Activated T-cell treated with anti-CD3 and anti-CD28 coated beads, Interleukin-2, amount 50 U/mL, for 4 hours (primary cell): Measurements from ENCODE around the gene KMT5C. TPM values are rescaled to one million over a fixed set of nuclear protein-coding genes. Genes with fewer than 3 reads are reported as not detected.
"Not testable (repeated sequence)": the region's sequence is repeated elsewhere in the genome, so short reads cannot be mapped to it uniquely, and the experiment has no call there.

Experiments
- ATAC-seq, 2 donors: fragments of 200-7000 bp; cut with Tn5 transposase; one replicate each; pipeline ENCODE4 v1.10.0; 2021
- DNase-seq: peaks from one replicate; pipeline ENCODE4 v3.0.0-alpha.2; 2020
- H3K27me3 Mint-ChIP-seq: one replicate; pipeline ENCODE4 v1.8.0; 2021; ENCODE audit warnings: low read depth, mixed read lengths
- H3K36me3 Mint-ChIP-seq: one replicate; pipeline ENCODE4 v1.8.0; 2022; ENCODE audit warnings: mixed read lengths; ENCODE audit not compliant: insufficient read depth
- H3K4me1 Mint-ChIP-seq: one replicate; pipeline ENCODE4 v1.8.0; 2021; ENCODE audit warnings: low read depth, mixed read lengths
- H3K4me3 Mint-ChIP-seq: one replicate; pipeline ENCODE4 v1.8.0; 2021; ENCODE audit warnings: mild to moderate bottlenecking, moderate library complexity, mixed read lengths
- H3K9me3 Mint-ChIP-seq: one replicate; pipeline ENCODE4 v1.8.0; 2021; ENCODE audit warnings: mixed read lengths
- total RNA-seq, 3 donors: library from RNA; stranded (reverse); gene quantifications; one replicate each; pipeline ENCODE4 v1.2.1, GENCODE V29; 2021

The KMT5C gene
- total RNA-seq, 3 donors from 2014 or later, result 8.1 to 9.2 (median 8.6) TPM

GRCh38 chr19:55310498-55310897 is 29.2 kb upstream of the KMT5C start:
- no peak for ATAC-seq
- no peaks in the 10 kb centered on the region for H3K4me1 Mint-ChIP-seq
- no peak overlapping the region for H3K4me3 Mint-ChIP-seq
- no peak for DNase-seq
- no peaks in the 10 kb centered on the region for H3K27me3 Mint-ChIP-seq
- no peaks in the 10 kb centered on the region for H3K9me3 Mint-ChIP-seq
- no peaks in the 10 kb centered on the region for H3K36me3 Mint-ChIP-seq

- Mint-ChIP-seq H3K27me3 (no peaks in the 10 kb centered on the region), H3K4me1 (no peaks in the 10 kb centered on the region), H3K4me3 (no peak overlapping the region), H3K9me3 (no peaks in the 10 kb centered on the region), H3K36me3 (no peaks in the 10 kb centered on the region)
- ATAC-seq (no peak), DNase-seq (no peak)
These were observed 28.3 kb upstream of the KMT5C start for GRCh38 chr19:55311397-55311796.

GRCh38 chr19:55311797-55312196 is 27.9 kb upstream of the KMT5C start:
- Mint-ChIP-seq H3K4me3 (no peak overlapping the region), H3K9me3 (no peaks in the 10 kb centered on the region), H3K36me3 (no peaks in the 10 kb centered on the region), H3K27me3 (no peaks in the 10 kb centered on the region), H3K4me1 (no peaks in the 10 kb centered on the region)
- ATAC-seq (no peak), DNase-seq (no peak)

- DNase-seq (no peak), ATAC-seq (no peak)
- no peaks in the 10 kb centered on the region for H3K4me1 Mint-ChIP-seq
- H3K27me3 Mint-ChIP-seq, result no peaks in the 10 kb centered on the region
- no peak overlapping the region for H3K4me3 Mint-ChIP-seq
- H3K36me3 Mint-ChIP-seq, result no peaks in the 10 kb centered on the region
- no peaks in the 10 kb centered on the region for H3K9me3 Mint-ChIP-seq
These were observed 26.8 kb upstream of the KMT5C start for GRCh38 chr19:55312621-55313512.

- no peak overlapping the region for H3K4me3 Mint-ChIP-seq
- H3K9me3 Mint-ChIP-seq, result no peaks in the 10 kb centered on the region
- H3K4me1 Mint-ChIP-seq, result no peaks in the 10 kb centered on the region
- no peaks in the 10 kb centered on the region for H3K27me3 Mint-ChIP-seq
- ATAC-seq, result no peak
- no peak for DNase-seq
- no peaks in the 10 kb centered on the region for H3K36me3 Mint-ChIP-seq
These were observed 25.3 kb upstream of the KMT5C start for GRCh38 chr19:55314396-55314795.

- no peak for ATAC-seq
- Mint-ChIP-seq H3K36me3 (no peaks in the 10 kb centered on the region), H3K27me3 (no peaks in the 10 kb centered on the region), H3K9me3 (no peaks in the 10 kb centered on the region), H3K4me3 (no peak overlapping the region), H3K4me1 (no peaks in the 10 kb centered on the region)
- DNase-seq, result no peak
These were observed 23.6 kb upstream of the KMT5C start for GRCh38 chr19:55315956-55316525.

- no peaks in the 10 kb centered on the region for H3K36me3 Mint-ChIP-seq
- no peak for DNase-seq
- ATAC-seq, result no peak
- H3K4me1 Mint-ChIP-seq, result no peaks in the 10 kb centered on the region
- H3K9me3 Mint-ChIP-seq, result no peaks in the 10 kb centered on the region
- H3K27me3 Mint-ChIP-seq, result peaks cover 4% of the 10 kb centered on the region
- H3K4me3 Mint-ChIP-seq, result no peak overlapping the region
These were observed 23.0 kb upstream of the KMT5C start for GRCh38 chr19:55316646-55317045.

- DNase-seq (no peak), ATAC-seq (no peak)
- Mint-ChIP-seq H3K27me3 (peaks cover 9% of the 10 kb centered on the region), H3K36me3 (no peaks in the 10 kb centered on the region), H3K9me3 (no peaks in the 10 kb centered on the region), H3K4me1 (no peaks in the 10 kb centered on the region), H3K4me3 (no peak overlapping the region)
These were observed 19.9 kb upstream of the KMT5C start for GRCh38 chr19:55319785-55320184.

GRCh38 chr19:55320844-55321419 is 18.7 kb upstream of the KMT5C start:
- H3K27me3 Mint-ChIP-seq, result peaks cover 9% of the 10 kb centered on the region
- no peaks in the 10 kb centered on the region for H3K36me3 Mint-ChIP-seq
- no peak for ATAC-seq

GRCh38 chr19:55321466-55322137 is 18.1 kb upstream of the KMT5C start:
- Mint-ChIP-seq H3K4me3 (no peak overlapping the region), H3K36me3 (no peaks in the 10 kb centered on the region), H3K9me3 (no peaks in the 10 kb centered on the region), H3K4me1 (no peaks in the 10 kb centered on the region), H3K27me3 (peaks cover 9% of the 10 kb centered on the region)
- no peak for ATAC-seq
- no peak for DNase-seq

More at GRCh38 chr19:55320844-55321419, 18.7 kb upstream of the KMT5C start:
- no peaks in the 10 kb centered on the region for H3K9me3 Mint-ChIP-seq
- no peak for DNase-seq
- no peak overlapping the region for H3K4me3 Mint-ChIP-seq
- no peaks in the 10 kb centered on the region for H3K4me1 Mint-ChIP-seq

GRCh38 chr19:55322204-55322885 is 17.3 kb upstream of the KMT5C start:
- DNase-seq, result no peak
- peaks cover 9% of the 10 kb centered on the region for H3K27me3 Mint-ChIP-seq
- no peaks in the 10 kb centered on the region for H3K9me3 Mint-ChIP-seq
- no peaks in the 10 kb centered on the region for H3K36me3 Mint-ChIP-seq
- no peak for ATAC-seq
- no peak overlapping the region for H3K4me3 Mint-ChIP-seq
- no peaks in the 10 kb centered on the region for H3K4me1 Mint-ChIP-seq

GRCh38 chr19:55324662-55325061 is 15.0 kb upstream of the KMT5C start:
- no peak overlapping the region for H3K4me3 Mint-ChIP-seq
- no peaks in the 10 kb centered on the region for H3K9me3 Mint-ChIP-seq
- H3K36me3 Mint-ChIP-seq, result no peaks in the 10 kb centered on the region
- ATAC-seq, result no peak
- DNase-seq, result no peak
- peaks cover 11% of the 10 kb centered on the region for H3K27me3 Mint-ChIP-seq
- H3K4me1 Mint-ChIP-seq, result no peaks in the 10 kb centered on the region

- H3K9me3 Mint-ChIP-seq, result no peaks in the 10 kb centered on the region
- no peaks in the 10 kb centered on the region for H3K4me1 Mint-ChIP-seq
- no peaks in the 10 kb centered on the region for H3K36me3 Mint-ChIP-seq
- DNase-seq (no peak), ATAC-seq (no peak)
- H3K27me3 Mint-ChIP-seq, result peaks cover 11% of the 10 kb centered on the region
- H3K4me3 Mint-ChIP-seq, result no peak within 1 kb of the TSS
These were observed 14.5 kb upstream of the KMT5C start, which contains the start of gene TMEM150B for GRCh38 chr19:55325172-55325571. Gene TMEM150B (minus strand): TSS chr19:55325341. CDS start chr19:55321036, 4,305 bp downstream.

GRCh38 chr19:55328774-55329318 is 10.8 kb upstream of the KMT5C start:
- not testable (repeated sequence) for H3K36me3 Mint-ChIP-seq, H3K9me3 Mint-ChIP-seq, ATAC-seq, H3K4me3 Mint-ChIP-seq, H3K4me1 Mint-ChIP-seq, DNase-seq
- peaks cover 10% of the 10 kb centered on the region for H3K27me3 Mint-ChIP-seq
